DOHH2 (cell line): ENCODE measurements around the gene PSTK.
A peak's percentile ranks its signal among the peaks of the same experiment; 100 is the strongest.

Experiments
- H3F3A ChIP-seq: fragments of 200-600 bp; sonication (generic), shearing (Covaris generic); 2 replicates; pipeline ENCODE4 v1.6.0; 2016; ENCODE audit warnings: antibody characterized with exemption, mild to moderate bottlenecking; ENCODE audit not compliant: control insufficient read depth, insufficient read depth
- H3K27ac ChIP-seq: fragments of 200-600 bp; sonication (generic); 2 replicates; pipeline ENCODE4 v1.5.1; 2014; ENCODE audit warnings: low read depth, mild to moderate bottlenecking, low read length, moderate library complexity
- H3K27me3 ChIP-seq: fragments of 200-600 bp; sonication (generic); 2 replicates; pipeline ENCODE4 v1.6.1; 2014; ENCODE audit warnings: mild to moderate bottlenecking, low read length, mixed read lengths; ENCODE audit not compliant: control insufficient read depth
- H3K36me3 ChIP-seq: fragments of 200-600 bp; sonication (generic); 2 replicates; pipeline ENCODE4 v1.6.1; 2014; ENCODE audit warnings: mild to moderate bottlenecking, low read length, moderate library complexity, mixed read lengths; ENCODE audit not compliant: control insufficient read depth
- H3K4me1 ChIP-seq: fragments of 200-600 bp; sonication (generic); 2 replicates; pipeline ENCODE4 v1.6.1; 2014; ENCODE audit warnings: mild to moderate bottlenecking, low read length, mixed read lengths; ENCODE audit not compliant: control insufficient read depth
- H3K4me2 ChIP-seq: fragments of 200-600 bp; sonication (generic); 2 replicates; pipeline ENCODE4 v1.6.0; 2014; ENCODE audit warnings: mild to moderate bottlenecking, low read length, moderate library complexity
- H3K4me3 ChIP-seq: fragments of 200-600 bp; sonication (generic); 2 replicates; pipeline ENCODE4 v1.5.1; 2014; ENCODE audit warnings: mild to moderate bottlenecking, low read length, mixed read lengths
- H3K79me2 ChIP-seq: fragments of 200-600 bp; sonication (generic); 2 replicates; pipeline ENCODE4 v1.6.1; 2014; ENCODE audit warnings: mild to moderate bottlenecking, low read length, mixed read lengths; ENCODE audit not compliant: control insufficient read depth
- H3K9me2 ChIP-seq: fragments of 200-600 bp; sonication (generic); replicated peaks from 2 replicates; pipeline ENCODE4 v1.6.1; 2014; ENCODE audit warnings: mild to moderate bottlenecking, low read length, mixed read lengths; ENCODE audit not compliant: control insufficient read depth
- H3K9me3 ChIP-seq: fragments of 200-600 bp; sonication (generic); 2 replicates; pipeline ENCODE4 v1.6.1; 2014; ENCODE audit warnings: antibody characterized with exemption, low read length, mixed read lengths; ENCODE audit not compliant: control insufficient read depth, insufficient read depth
- H4K20me1 ChIP-seq: fragments of 200-600 bp; sonication (generic); 2 replicates; pipeline ENCODE4 v1.6.0; 2014; ENCODE audit warnings: low read depth, mild to moderate bottlenecking, antibody characterized with exemption, low read length, moderate library complexity; ENCODE audit not compliant: control insufficient read depth, insufficient read depth
- CTCF ChIP-seq: fragments of 200-600 bp; sonication (generic); IDR thresholded peaks from one replicate; pipeline ENCODE4 v1.5.1; 2014; ENCODE audit warnings: antibody characterized with exemption, mild to moderate bottlenecking, low read depth, low read length; ENCODE audit not compliant: poor library complexity, severe bottlenecking
- EZH2phosphoT487 ChIP-seq: fragments of 200-600 bp; sonication (generic); IDR thresholded peaks from 2 replicates; pipeline ENCODE4 v1.6.1; 2017; ENCODE audit warnings: borderline replicate concordance, mild to moderate bottlenecking, antibody characterized with exemption, low read length, moderate library complexity, mixed read lengths

PSTK gene

GRCh38 chr10:122939856-122940543, 40.2 kb upstream of the PSTK start:
- Histone ChIP-seq H3K4me2 (no peak overlapping the region), H3F3A (no peaks in the 10 kb centered on the region), H4K20me1 (no peaks in the 10 kb centered on the region), H3K79me2 (0 out of 2 replicates have a peak, but pooled peaks cover 2% of the 10 kb centered on the region), H3K9me3 (no peaks in the 10 kb centered on the region), H3K36me3 (peaks cover 45% of the 10 kb centered on the region), H3K9me2 (no peaks in the 10 kb centered on the region), H3K4me1 (no peaks in the 10 kb centered on the region), H3K4me3 (no peak overlapping the region), H3K27me3 (no peaks in the 10 kb centered on the region), H3K27ac (no peak overlapping the region)
- no peak for TF ChIP-seq EZH2phosphoT487
- no peak for TF ChIP-seq CTCF

- TF ChIP-seq CTCF (no peak), EZH2phosphoT487 (no peak)
- no peaks in the 10 kb centered on the region for H4K20me1 ChIP-seq
- H3K9me2 ChIP-seq = no peaks in the 10 kb centered on the region
- H3K4me1 ChIP-seq = peaks cover 16% of the 10 kb centered on the region
- H3K27me3 ChIP-seq = no peaks in the 10 kb centered on the region
- H3K9me3 ChIP-seq = no peaks in the 10 kb centered on the region
- peaks cover 31% of the 10 kb centered on the region for H3K36me3 ChIP-seq
- no peak overlapping the region for H3K4me3 ChIP-seq
- no peak overlapping the region for H3K27ac ChIP-seq
- H3F3A ChIP-seq = no peaks in the 10 kb centered on the region
- no peak overlapping the region for H3K4me2 ChIP-seq
- peaks cover 17% of the 10 kb centered on the region for H3K79me2 ChIP-seq
Measured at GRCh38 chr10:122949296-122949695, 30.9 kb upstream of the PSTK start.

GRCh38 chr10:122953902-122954730, 26.1 kb upstream of the PSTK start, which contains the start of gene C10orf88:
Gene C10orf88, minus strand, starts transcription at chr10:122954227. Its CDS starts 49 bp downstream, at chr10:122954178.
- H3K27me3 ChIP-seq = peaks cover 7% of the 10 kb centered on the region; the same call in 1 of the 2 replicates
- peak within 1 kb of the TSS; percentile 97 for H3K4me3 ChIP-seq
- H3K9me3 ChIP-seq = peaks cover 6% of the 10 kb centered on the region
- peaks cover 22% of the 10 kb centered on the region for H3K4me1 ChIP-seq
- H3K36me3 ChIP-seq = peaks cover 10% of the 10 kb centered on the region
- no peaks in the 10 kb centered on the region for H3K9me2 ChIP-seq
- peak within 1 kb of the TSS; percentile 94 for H3K4me2 ChIP-seq
- peaks cover 17% of the 10 kb centered on the region for H3K79me2 ChIP-seq
- H4K20me1 ChIP-seq = no peaks in the 10 kb centered on the region
- no peaks in the 10 kb centered on the region for H3F3A ChIP-seq
- H3K27ac ChIP-seq = peak within 1 kb of the TSS; percentile 50
- TF ChIP-seq EZH2phosphoT487 (no peak), CTCF (no peak)
